Cardiac fibroblast (primary cell): Measurements from ENCODE around the gene KY.

Experiments used
- DNase-seq, 2 donors: peaks; one replicate each; pipeline versions ENCODE4 v3.0.0 to v3.0.0-alpha.2; 2010; ENCODE audit warnings: low read depth in 2 of 2
- H3K4me3 ChIP-seq, 2 donors: replicated peaks in 1 of 2; 1 replicate in 1 of 2; 2 replicates in 1 of 2; pipeline ENCODE4 v1.5.1; 2011; ENCODE audit warnings: low read depth in 2 of 2, low read length in 2 of 2, mild to moderate bottlenecking in 2 of 2, moderate library complexity in 1 of 2
- CTCF ChIP-seq: IDR thresholded peaks from one replicate; pipeline ENCODE4 v1.5.1; 2011; ENCODE audit warnings: low read depth, mild to moderate bottlenecking, low read length, inconsistent platforms

KY gene

GRCh38 chr3:134654031-134654430, 3.2 kb upstream of the KY start:
- no peak for TF ChIP-seq CTCF
- DNase-seq: no peak
- no peak overlapping the region for H3K4me3 ChIP-seq

GRCh38 chr3:134652886-134653630, 2.2 kb upstream of the KY start:
- DNase-seq: no peak
- no peak overlapping the region for H3K4me3 ChIP-seq
- no peak for TF ChIP-seq CTCF

- no peak overlapping the region for H3K4me3 ChIP-seq
- TF ChIP-seq CTCF: no peak
- DNase-seq: peak; percentile 46 to 93
Measured at GRCh38 chr3:134652409-134652831, 1.6 kb upstream of the KY start.

GRCh38 chr3:134651347-134652041, 672 bp upstream of the KY start:
- TF ChIP-seq CTCF: no peak
- H3K4me3 ChIP-seq: peak overlapping the region; percentile 40 to 57
- DNase-seq: peak; percentile 48 to 69

- no peak for TF ChIP-seq CTCF
- no peak overlapping the region for H3K4me3 ChIP-seq
- DNase-seq: no peak
Measured at GRCh38 chr3:134649106-134649705, 1.6 kb downstream of the KY start.

- H3K4me3 ChIP-seq: no peak overlapping the region
- no peak for TF ChIP-seq CTCF
- DNase-seq: no peak
Measured at GRCh38 chr3:134647902-134648760, 2.7 kb downstream of the KY start.
